Hepatocyte (in vitro differentiated cells): ENCODE results near the gene RP9. TPM values are rescaled to one million over a fixed set of nuclear protein-coding genes. Genes with fewer than 3 reads are reported as not detected.

Experiments
- DNase-seq: peaks from one replicate; pipeline ENCODE4 v3.0.0-alpha.2; 2016; ENCODE audit warnings: low spot score
- H2AFZ ChIP-seq: fragments of 200-600 bp; sonication (generic); 2 replicates; pipeline ENCODE4 v1.6.0; 2016; ENCODE audit warnings: antibody characterized with exemption, mild to moderate bottlenecking
- H3K27ac ChIP-seq: fragments of 200-600 bp; sonication (generic); 2 replicates; pipeline ENCODE4 v1.5.1; 2016; ENCODE audit warnings: mild to moderate bottlenecking
- H3K27me3 ChIP-seq: fragments of 200-600 bp; sonication (generic); 2 replicates; pipeline ENCODE4 v1.6.1; 2016
- H3K36me3 ChIP-seq: fragments of 200-600 bp; sonication (generic); replicated peaks from 2 replicates; pipeline ENCODE4 v1.5.1; 2016; ENCODE audit warnings: low read depth; ENCODE audit not compliant: insufficient read depth
- H3K4me1 ChIP-seq: fragments of 200-600 bp; sonication (generic); 2 replicates; pipeline ENCODE4 v1.5.1; 2016; ENCODE audit warnings: mild to moderate bottlenecking, moderate library complexity; ENCODE audit not compliant: insufficient read depth
- H3K4me2 ChIP-seq: fragments of 200-600 bp; sonication (generic); 2 replicates; pipeline ENCODE4 v1.6.0; 2016
- H3K4me3 ChIP-seq: fragments of 200-600 bp; sonication (generic); 2 replicates; pipeline ENCODE4 v1.5.1; 2016; ENCODE audit warnings: mild to moderate bottlenecking
- H3K79me2 ChIP-seq: fragments of 200-600 bp; sonication (generic); 2 replicates; pipeline ENCODE4 v1.6.0; 2017; ENCODE audit warnings: mild to moderate bottlenecking
- H3K9me2 ChIP-seq: fragments of 200-600 bp; sonication (generic); replicated peaks from 2 replicates; pipeline ENCODE4 v1.6.0; 2017; ENCODE audit warnings: mild to moderate bottlenecking; ENCODE audit not compliant: insufficient read depth
- H3K9me3 ChIP-seq: fragments of 200-600 bp; sonication (generic); 2 replicates; pipeline ENCODE4 v1.5.1; 2016; ENCODE audit warnings: low read depth, mild to moderate bottlenecking
- H4K20me1 ChIP-seq: fragments of 200-600 bp; sonication (generic); 2 replicates; pipeline ENCODE4 v1.6.0; 2016; ENCODE audit warnings: mild to moderate bottlenecking; ENCODE audit not compliant: insufficient read depth, poor library complexity, severe bottlenecking
- CTCF ChIP-seq: fragments of 200-600 bp; sonication (generic); IDR thresholded peaks from 2 replicates; pipeline ENCODE4 v1.5.1; 2016; ENCODE audit warnings: antibody characterized with exemption, mild to moderate bottlenecking; ENCODE audit not compliant: poor library complexity
- EZH2 ChIP-seq: fragments of 200-600 bp; sonication (generic); IDR thresholded peaks from 2 replicates; pipeline ENCODE4 v1.6.1; 2016; ENCODE audit warnings: antibody characterized with exemption, mild to moderate bottlenecking, borderline replicate concordance
- EZH2phosphoT487 ChIP-seq: fragments of 200-600 bp; sonication (generic); IDR thresholded peaks from one replicate; pipeline ENCODE4 v1.6.1; 2018; ENCODE audit warnings: antibody characterized with exemption, mild to moderate bottlenecking, low read depth, moderate library complexity; ENCODE audit not compliant: unreplicated experiment, severe bottlenecking
- WGBS: methylation state at CpG from one replicate; pipeline ENCODE4 v1.1.6; 2016; ENCODE audit warnings: low lambda C conversion rate; ENCODE audit errors: missing lambda C conversion rate; 5-methylcytosine and 5-hydroxymethylcytosine counted together
- polyA plus RNA-seq: library from polyadenylated mRNA; unstranded; fragments of >200 nt; fragmentation: Nextera tagmentation; extraction: Ambion mirVana; gene quantifications from 2 replicates; pipeline ENCODE4 v1.2.1, GENCODE V29; 2016
- total RNA-seq: library from RNA; depleted of rRNA; stranded (reverse); fragments of >200 nt; gene quantifications from 2 replicates; pipeline ENCODE4 v1.2.3, GENCODE V29; 2014

RP9 gene
- total and polyA plus RNA-seq, 2 experiments from 2014 or later: 12.5 to 18.7 TPM

- H3K27ac ChIP-seq: no peak overlapping the region
- 82% methylated on average over 3 of the region's 3 CpGs for WGBS
- no peaks in the 10 kb centered on the region for H3K79me2 ChIP-seq
- no peaks in the 10 kb centered on the region for H4K20me1 ChIP-seq
- H3K4me3 ChIP-seq: no peak overlapping the region
- no peaks in the 10 kb centered on the region for H3K9me3 ChIP-seq
- H2AFZ ChIP-seq: no peak overlapping the region
- no peak for DNase-seq
- no peaks in the 10 kb centered on the region for H3K27me3 ChIP-seq
- H3K4me1 ChIP-seq: no peaks in the 10 kb centered on the region
- TF ChIP-seq EZH2phosphoT487 (no peak), CTCF (no peak), EZH2 (no peak)
- H3K36me3 ChIP-seq: no peaks in the 10 kb centered on the region
- no peak overlapping the region for H3K4me2 ChIP-seq
- no peaks in the 10 kb centered on the region for H3K9me2 ChIP-seq
Observed at GRCh38 chr7:33075818-33076518, 33.2 kb downstream of the RP9 start.

- Histone ChIP-seq H3K79me2 (no peaks in the 10 kb centered on the region), H2AFZ (no peak overlapping the region), H3K9me2 (no peaks in the 10 kb centered on the region), H3K4me1 (no peaks in the 10 kb centered on the region), H3K36me3 (no peaks in the 10 kb centered on the region), H3K4me2 (no peak overlapping the region), H3K9me3 (no peaks in the 10 kb centered on the region), H3K27ac (no peak overlapping the region), H4K20me1 (no peaks in the 10 kb centered on the region), H3K27me3 (no peaks in the 10 kb centered on the region), H3K4me3 (no peak overlapping the region)
- WGBS: 89% methylated on average over 4 of the region's 4 CpGs
- DNase-seq: no peak
- TF ChIP-seq CTCF (no peak), EZH2phosphoT487 (no peak), EZH2 (no peak)
Observed at GRCh38 chr7:33073243-33073642, 36.0 kb downstream of the RP9 start.

GRCh38 chr7:33072471-33072870, 36.7 kb downstream of the RP9 start:
- Histone ChIP-seq H3K36me3 (no peaks in the 10 kb centered on the region), H3K27me3 (no peaks in the 10 kb centered on the region), H3K4me1 (no peaks in the 10 kb centered on the region), H3K9me3 (no peaks in the 10 kb centered on the region), H3K9me2 (no peaks in the 10 kb centered on the region), H4K20me1 (no peaks in the 10 kb centered on the region), H3K27ac (no peak overlapping the region), H3K79me2 (no peaks in the 10 kb centered on the region), H3K4me3 (no peak overlapping the region), H2AFZ (no peak overlapping the region), H3K4me2 (no peak overlapping the region)
- WGBS: 76% methylated on average over 2 of the region's 2 CpGs
- no peak for TF ChIP-seq EZH2phosphoT487
- TF ChIP-seq CTCF: no peak
- no peak for TF ChIP-seq EZH2
- no peak for DNase-seq
